GM12873 (cell line): ENCODE results near the gene ZMAT2.

Experiments used
- TF ChIP-seq, protein P1 (sequence below): IDR thresholded peaks from 2 replicates; pipeline ENCODE4 v1.5.1; 2012; ENCODE audit warnings: low read depth, mild to moderate bottlenecking, moderate library complexity, low read length, control low read depth; ENCODE audit not compliant: insufficient read depth; ENCODE audit errors: missing control alignments

Gene ZMAT2

DNA sequence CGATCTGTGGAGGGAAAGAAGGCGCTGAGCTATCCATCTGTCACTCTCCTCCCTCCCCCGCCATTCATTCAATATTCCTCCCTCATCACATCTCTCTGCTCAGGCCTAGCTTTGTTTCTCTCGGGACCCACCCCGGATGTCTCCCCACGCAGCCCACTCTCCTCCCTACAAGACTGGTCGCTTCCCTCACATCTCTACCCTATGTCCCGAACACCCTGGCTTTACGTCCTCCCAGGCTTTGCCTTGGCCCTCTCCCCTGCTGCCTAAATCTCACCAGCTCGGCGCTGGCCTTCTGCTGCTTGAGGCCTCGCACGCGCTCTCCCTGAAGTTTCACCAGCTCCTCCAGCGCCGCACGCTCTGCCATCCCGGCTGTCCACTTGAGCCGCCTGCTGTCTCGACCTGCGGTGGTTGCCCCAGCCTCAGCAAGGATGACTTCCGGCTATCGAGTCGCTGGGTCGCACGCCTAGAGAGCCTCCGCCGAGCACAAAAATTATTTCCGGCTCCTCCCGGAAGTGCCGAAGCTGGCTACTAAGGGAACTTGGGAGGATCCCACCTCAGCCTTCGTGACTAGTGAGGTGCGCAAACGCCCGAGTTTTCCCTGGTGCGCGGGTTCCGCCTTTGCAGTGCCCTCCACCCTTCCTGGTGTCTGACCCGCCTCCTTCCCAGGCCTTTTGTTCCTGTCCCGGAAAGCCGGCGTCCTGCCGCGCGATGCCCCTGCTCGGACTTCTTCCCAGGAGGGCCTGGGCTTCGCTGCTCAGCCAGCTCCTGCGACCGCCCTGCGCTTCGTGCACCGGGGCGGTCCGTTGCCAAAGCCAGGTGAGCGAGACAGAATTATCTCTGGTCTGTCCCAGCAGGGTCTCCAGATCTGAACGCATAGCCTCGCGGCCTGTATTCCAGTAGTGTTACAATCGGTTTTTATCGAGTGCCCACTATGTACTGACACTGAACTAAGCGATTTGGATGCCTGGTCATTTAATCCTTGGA lies 9.0 kb upstream of the ZMAT2 start, which contains the start of the genes HARS1 and HARS2:
Gene HARS1, minus strand, starts transcription at position 430 of the 984 bp plus-strand sequence. Its CDS starts 66 bp downstream, at position 364.
Gene HARS2, plus strand, starts transcription at position 515 of the 984 bp plus-strand sequence. Its CDS starts 194 bp downstream, at position 709.
- TF ChIP-seq, protein P1, sequence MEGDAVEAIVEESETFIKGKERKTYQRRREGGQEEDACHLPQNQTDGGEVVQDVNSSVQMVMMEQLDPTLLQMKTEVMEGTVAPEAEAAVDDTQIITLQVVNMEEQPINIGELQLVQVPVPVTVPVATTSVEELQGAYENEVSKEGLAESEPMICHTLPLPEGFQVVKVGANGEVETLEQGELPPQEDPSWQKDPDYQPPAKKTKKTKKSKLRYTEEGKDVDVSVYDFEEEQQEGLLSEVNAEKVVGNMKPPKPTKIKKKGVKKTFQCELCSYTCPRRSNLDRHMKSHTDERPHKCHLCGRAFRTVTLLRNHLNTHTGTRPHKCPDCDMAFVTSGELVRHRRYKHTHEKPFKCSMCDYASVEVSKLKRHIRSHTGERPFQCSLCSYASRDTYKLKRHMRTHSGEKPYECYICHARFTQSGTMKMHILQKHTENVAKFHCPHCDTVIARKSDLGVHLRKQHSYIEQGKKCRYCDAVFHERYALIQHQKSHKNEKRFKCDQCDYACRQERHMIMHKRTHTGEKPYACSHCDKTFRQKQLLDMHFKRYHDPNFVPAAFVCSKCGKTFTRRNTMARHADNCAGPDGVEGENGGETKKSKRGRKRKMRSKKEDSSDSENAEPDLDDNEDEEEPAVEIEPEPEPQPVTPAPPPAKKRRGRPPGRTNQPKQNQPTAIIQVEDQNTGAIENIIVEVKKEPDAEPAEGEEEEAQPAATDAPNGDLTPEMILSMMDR, result no peak

DNA sequence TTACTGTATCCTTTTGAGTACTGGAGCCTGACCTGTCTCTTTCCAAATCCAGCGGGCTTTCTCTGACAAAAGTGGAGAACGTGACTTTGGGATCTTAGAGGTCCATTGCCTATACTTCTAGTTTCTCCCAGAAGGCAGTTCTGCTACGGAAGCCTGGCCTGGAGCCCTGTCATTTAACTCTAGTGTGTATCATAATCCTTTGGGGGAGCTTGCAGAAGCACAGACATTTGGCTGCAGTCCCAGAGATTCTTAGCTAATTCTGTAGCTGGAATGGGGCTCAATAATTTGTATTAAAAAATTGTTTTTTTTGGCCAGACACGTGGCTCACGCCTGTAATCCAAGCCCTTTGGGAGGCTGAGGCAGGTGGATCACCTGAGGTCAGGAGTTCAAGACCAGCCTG lies 6.0 kb upstream of the ZMAT2 start:
- TF ChIP-seq, protein P1, result no peak

DNA sequence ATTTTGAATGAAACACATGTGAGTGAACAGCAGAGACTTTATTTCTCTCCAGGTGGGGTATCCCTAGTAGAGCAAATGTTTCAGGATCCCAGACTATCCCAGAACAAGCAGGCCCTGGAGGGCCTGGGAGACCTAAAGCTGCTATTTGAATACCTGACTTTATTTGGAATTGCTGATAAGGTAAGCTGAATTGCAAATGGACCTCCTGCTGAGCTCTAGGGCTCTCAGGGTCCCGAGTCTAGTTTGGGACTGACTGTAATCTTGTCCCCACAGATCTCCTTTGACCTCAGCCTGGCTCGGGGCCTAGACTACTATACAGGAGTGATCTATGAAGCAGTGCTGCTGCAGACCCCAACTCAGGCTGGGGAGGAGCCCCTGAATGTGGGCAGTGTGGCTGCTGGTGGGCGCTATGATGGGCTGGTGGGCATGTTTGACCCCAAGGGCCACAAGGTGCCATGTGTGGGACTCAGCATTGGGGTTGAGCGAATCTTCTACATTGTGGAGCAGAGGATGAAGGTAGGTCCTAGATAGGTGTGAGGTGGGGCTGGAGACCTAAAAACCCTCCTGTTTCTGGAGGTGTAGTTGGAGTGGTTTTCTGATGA lies 3.3 kb upstream of the ZMAT2 start:
- TF ChIP-seq, protein P1, result no peak

DNA sequence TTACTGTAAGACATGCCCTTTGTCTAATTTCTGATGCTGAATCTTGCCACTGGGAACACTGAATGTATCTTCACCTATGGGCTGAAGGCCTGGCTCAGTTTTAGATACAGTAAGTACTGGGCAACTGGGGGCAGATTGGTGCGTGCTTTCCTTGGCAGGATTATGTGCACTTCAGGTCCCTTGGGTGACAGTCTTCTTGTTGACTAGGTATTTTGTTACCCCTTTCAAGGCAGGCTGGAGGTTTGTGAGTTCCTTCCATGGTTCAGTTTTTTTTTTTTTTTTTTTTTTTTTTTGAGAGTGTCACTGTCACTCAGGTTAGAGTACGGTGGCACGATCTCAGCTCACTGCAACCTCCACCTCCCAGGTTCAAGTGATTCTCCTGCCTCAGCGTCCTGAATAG lies 7.6 kb downstream of the ZMAT2 start:
- TF ChIP-seq, protein P1, result no peak

DNA sequence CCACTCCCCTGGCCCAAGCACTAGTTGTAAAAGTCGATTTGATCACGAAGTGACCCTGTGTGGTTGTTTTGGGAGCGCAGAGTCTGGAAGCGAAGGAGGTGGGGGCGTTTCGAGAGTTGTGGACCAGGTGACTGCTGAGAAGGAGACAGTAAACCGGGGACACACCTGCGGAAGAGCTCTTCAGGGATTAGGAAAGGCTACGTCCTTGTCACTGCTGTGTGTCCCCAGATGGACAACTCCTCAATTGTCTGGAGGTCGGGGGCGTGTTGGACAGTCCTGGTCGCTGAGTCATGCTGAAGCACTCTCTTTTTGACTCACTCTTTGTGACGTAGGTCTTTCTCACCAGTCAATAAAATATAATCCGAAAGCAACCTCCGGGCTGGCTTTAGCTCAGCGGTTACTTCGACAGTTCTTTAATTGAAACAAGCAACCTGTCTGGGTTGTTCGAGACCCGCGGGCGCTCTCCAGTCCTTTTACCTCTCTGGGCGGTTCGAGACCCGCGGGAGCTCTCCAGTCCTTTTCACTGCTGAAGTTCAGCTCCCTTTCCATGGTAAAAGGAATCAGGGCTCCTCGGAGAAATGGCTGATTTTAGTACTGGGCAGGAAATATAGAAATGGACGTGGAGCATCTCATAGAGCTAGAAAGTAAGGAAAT lies 10.8 kb downstream of the ZMAT2 start:
- TF ChIP-seq, protein P1, result no peak

DNA sequence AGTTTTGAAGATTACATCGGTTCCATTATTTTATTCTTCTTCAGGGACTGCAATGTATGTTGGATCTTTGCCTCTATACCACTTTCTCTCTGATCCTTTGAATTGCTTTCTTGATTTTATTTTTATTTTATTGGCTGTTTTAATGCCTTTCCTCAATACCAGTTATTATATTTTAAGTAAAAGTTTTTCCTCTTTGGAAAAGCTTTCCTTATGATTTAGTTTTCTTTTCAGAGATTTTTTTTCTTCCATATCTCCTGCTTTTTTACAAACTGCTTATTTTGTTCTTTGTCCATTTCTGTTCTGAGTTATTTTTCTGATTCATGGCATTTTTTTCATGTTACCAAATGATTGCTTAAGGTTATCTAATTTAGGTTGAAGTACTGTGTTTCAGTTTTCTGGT lies 11.5 kb downstream of the ZMAT2 start:
- TF ChIP-seq, protein P1, result no peak
